Activated CD4-positive, alpha-beta T cell treated with anti-CD3 and anti-CD28 coated beads, Interleukin-2, amount 10 ng/mL, durations not matched to agents 7 days and 5 days (primary cell): Measurements from ENCODE around the gene RUFY4. TPM values are rescaled to one million over a fixed set of nuclear protein-coding genes. Genes with fewer than 3 reads are reported as not detected.

ENCODE experiments used
- CTCF ChIA-PET: fragments of 350-600 bp; sonication (Branson Sonifier 250); formaldehyde crosslinking; loops from one replicate; lab custom pipeline; 2021; ENCODE audit warnings: antibody characterized with exemption; lab: Charles Lee
- POLR2A ChIA-PET: fragments of 350-600 bp; sonication (Branson Sonifier 250); formaldehyde crosslinking; loops from one replicate; lab custom pipeline; 2021; ENCODE audit warnings: antibody characterized with exemption; lab: Charles Lee
- DNase-seq: peaks from one replicate; pipeline ENCODE4 v3.0.0-alpha.2; 2020
- H3K27ac Mint-ChIP-seq: one replicate; pipeline ENCODE4 v1.8.0; 2021; ENCODE audit warnings: mild to moderate bottlenecking, moderate library complexity, mixed read lengths
- H3K27me3 Mint-ChIP-seq: one replicate; pipeline ENCODE4 v1.8.0; 2021; ENCODE audit warnings: mixed read lengths
- H3K36me3 Mint-ChIP-seq: one replicate; pipeline ENCODE4 v1.8.0; 2021; ENCODE audit warnings: low read depth, mixed read lengths
- H3K4me1 Mint-ChIP-seq: one replicate; pipeline ENCODE4 v1.8.0; 2021; ENCODE audit warnings: mixed read lengths
- H3K4me3 Mint-ChIP-seq: one replicate; pipeline ENCODE4 v1.8.0; 2021; ENCODE audit warnings: mild to moderate bottlenecking, moderate library complexity, mixed read lengths
- H3K9me3 Mint-ChIP-seq: one replicate; pipeline ENCODE4 v1.8.0; 2021; ENCODE audit warnings: mixed read lengths
- total RNA-seq, 2 experiments: library from RNA; stranded (reverse); gene quantifications; one replicate each; pipeline ENCODE4 v1.2.3, GENCODE V29; 2021

Gene RUFY4
- total RNA-seq, 2 experiments from 2014 or later = 2.1 to 2.7 TPM

- H3K4me1 Mint-ChIP-seq = no peaks in the 10 kb centered on the region
- H3K27me3 Mint-ChIP-seq = no peaks in the 10 kb centered on the region
- CTCF ChIA-PET = interaction anchor here (2.0 kb wide), 1 partner anchor 9 kb away, joined by 5 read pairs; no protein-coding TSS in a partner anchor
- H3K36me3 Mint-ChIP-seq = no peaks in the 10 kb centered on the region
- POLR2A ChIA-PET = no interaction called here
- no peak overlapping the region for H3K4me3 Mint-ChIP-seq
- H3K9me3 Mint-ChIP-seq = no peaks in the 10 kb centered on the region
- no peak overlapping the region for H3K27ac Mint-ChIP-seq
- DNase-seq = no peak
These were observed 42.2 kb upstream of the RUFY4 start for GRCh38 chr2:218026676-218027425.

DNA sequence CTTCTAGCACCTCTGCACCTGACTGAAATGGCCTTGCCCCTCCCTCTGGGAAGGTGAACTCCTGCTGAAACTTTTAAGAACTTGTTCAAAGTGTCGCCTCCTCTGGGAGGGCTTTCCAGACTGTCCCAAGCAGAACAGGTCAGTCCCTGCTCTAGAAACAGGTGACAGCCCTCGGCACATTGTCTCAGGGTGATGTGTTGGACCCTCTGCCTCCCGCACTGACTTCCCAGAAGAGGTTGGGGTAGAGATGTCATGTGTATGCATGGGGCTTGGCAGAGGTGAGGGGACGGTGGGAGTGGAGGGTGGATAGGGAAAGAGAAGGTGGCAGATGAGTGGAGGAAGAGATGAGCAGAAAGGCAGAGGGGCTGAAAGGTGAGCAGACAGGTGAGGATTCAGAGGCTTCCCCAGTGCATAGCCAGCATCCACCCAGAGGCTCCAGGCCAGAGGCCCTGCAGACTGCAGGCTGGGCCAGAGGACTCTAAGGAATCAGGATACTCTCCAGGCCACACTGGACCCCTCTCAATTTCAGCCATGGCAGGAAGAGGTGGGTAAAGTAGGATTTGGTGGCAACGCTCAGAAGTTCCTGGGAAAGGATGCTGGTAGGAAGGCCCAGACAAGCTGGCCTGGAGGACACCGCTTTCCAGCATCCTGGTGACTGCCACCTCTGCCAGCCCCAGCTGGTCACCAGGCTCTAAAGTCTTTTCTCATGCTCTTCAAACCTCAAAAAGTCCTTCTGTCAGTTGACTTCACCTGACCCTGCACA, 41.4 kb upstream of the RUFY4 start:
- no peak for DNase-seq
- no peak overlapping the region for H3K4me3 Mint-ChIP-seq
- no peaks in the 10 kb centered on the region for H3K27me3 Mint-ChIP-seq
- ChIA-PET POLR2A (no interaction called here), CTCF (interaction anchor here (0.8 to 1.6 kb wide), 3 partner anchors 16 to 238 kb away, joined by 3 to 5 read pairs (median 3); no protein-coding TSS in a partner anchor)
- H3K36me3 Mint-ChIP-seq = no peaks in the 10 kb centered on the region
- H3K27ac Mint-ChIP-seq = no peak overlapping the region
- no peaks in the 10 kb centered on the region for H3K9me3 Mint-ChIP-seq
- no peaks in the 10 kb centered on the region for H3K4me1 Mint-ChIP-seq

- peak overlapping the region; percentile 52 for H3K27ac Mint-ChIP-seq
- no peaks in the 10 kb centered on the region for H3K36me3 Mint-ChIP-seq
- no peak for DNase-seq
These were observed 40.9 kb upstream of the RUFY4 start for GRCh38 chr2:218028189-218028495.

GRCh38 chr2:218028562-218029348, 40.3 kb upstream of the RUFY4 start:
- peak; percentile 3 for DNase-seq
- H3K4me1 Mint-ChIP-seq = no peaks in the 10 kb centered on the region
- H3K9me3 Mint-ChIP-seq = no peaks in the 10 kb centered on the region
- no peaks in the 10 kb centered on the region for H3K36me3 Mint-ChIP-seq
- H3K4me3 Mint-ChIP-seq = no peak overlapping the region
- POLR2A ChIA-PET = no interaction called here
- H3K27me3 Mint-ChIP-seq = no peaks in the 10 kb centered on the region
- H3K27ac Mint-ChIP-seq = peak overlapping the region; percentile 52
- CTCF ChIA-PET = interaction anchor here (1.4 to 1.6 kb wide), 2 partner anchors 17 to 35 kb away, joined by 3 to 5 read pairs; no protein-coding TSS in a partner anchor

More at GRCh38 chr2:218028189-218028495, 40.9 kb upstream of the RUFY4 start:
- Mint-ChIP-seq H3K4me3 (no peak overlapping the region), H3K9me3 (no peaks in the 10 kb centered on the region), H3K4me1 (no peaks in the 10 kb centered on the region), H3K27me3 (no peaks in the 10 kb centered on the region)
- ChIA-PET POLR2A (no interaction called here), CTCF (interaction anchor here (0.8 to 1.6 kb wide), 3 partner anchors 16 to 239 kb away, joined by 3 to 5 read pairs (median 3); no protein-coding TSS in a partner anchor)

DNA sequence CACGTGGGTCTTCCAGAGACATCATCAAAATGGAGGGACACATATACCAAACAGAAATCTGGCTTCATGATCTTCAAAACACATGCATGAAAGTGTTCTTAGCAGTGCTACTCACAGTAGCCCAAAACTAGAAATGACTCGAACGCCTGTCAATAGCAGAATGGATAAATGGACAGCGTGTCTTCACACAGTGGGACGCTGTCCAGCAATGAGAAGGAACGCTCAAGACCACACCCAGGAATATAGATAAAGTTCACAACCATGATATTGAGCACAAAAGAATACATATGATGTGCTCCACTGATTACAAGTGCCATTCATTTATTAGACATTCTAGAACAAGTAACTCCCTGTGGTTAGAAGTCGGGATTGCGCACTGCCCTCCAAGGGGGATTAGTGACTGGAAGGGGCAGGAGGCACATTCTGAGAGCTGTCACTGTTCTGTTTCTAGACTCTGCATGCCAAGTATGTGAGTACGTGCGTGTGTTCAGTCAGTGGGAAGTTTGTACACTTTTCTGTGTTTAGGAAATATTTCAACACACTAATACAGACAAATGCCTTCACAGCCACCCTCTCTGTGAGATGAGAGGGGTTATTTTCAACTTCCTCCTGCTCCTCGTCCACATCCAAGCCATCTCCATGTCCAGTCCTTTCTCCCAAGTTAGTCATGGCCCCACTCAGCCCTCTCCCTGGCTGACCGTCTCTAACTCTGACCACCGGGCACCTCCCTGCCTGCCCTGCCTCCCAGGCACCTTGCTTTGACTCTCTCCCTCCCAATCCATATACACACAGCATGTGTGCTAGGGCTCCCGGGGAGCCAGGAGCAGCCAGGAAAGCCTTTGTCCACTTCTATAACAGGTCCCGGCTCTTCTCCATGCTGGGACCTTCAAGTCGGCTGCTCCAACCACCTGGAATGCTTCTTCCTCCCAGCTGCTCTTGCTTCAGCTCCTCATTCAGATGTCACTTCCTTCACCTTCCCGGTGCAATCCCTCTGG, 39.4 kb upstream of the RUFY4 start:
- CTCF ChIA-PET = interaction anchor here (1.6 kb wide), 1 partner anchor 36 kb away, joined by 3 read pairs; no protein-coding TSS in a partner anchor
- peak; percentile 5 for DNase-seq
- H3K9me3 Mint-ChIP-seq = no peaks in the 10 kb centered on the region
- H3K27me3 Mint-ChIP-seq = no peaks in the 10 kb centered on the region
- H3K36me3 Mint-ChIP-seq = no peaks in the 10 kb centered on the region
- H3K27ac Mint-ChIP-seq = no peak overlapping the region
- POLR2A ChIA-PET = no interaction called here
- no peak overlapping the region for H3K4me3 Mint-ChIP-seq
- peaks cover 7% of the 10 kb centered on the region for H3K4me1 Mint-ChIP-seq

DNA sequence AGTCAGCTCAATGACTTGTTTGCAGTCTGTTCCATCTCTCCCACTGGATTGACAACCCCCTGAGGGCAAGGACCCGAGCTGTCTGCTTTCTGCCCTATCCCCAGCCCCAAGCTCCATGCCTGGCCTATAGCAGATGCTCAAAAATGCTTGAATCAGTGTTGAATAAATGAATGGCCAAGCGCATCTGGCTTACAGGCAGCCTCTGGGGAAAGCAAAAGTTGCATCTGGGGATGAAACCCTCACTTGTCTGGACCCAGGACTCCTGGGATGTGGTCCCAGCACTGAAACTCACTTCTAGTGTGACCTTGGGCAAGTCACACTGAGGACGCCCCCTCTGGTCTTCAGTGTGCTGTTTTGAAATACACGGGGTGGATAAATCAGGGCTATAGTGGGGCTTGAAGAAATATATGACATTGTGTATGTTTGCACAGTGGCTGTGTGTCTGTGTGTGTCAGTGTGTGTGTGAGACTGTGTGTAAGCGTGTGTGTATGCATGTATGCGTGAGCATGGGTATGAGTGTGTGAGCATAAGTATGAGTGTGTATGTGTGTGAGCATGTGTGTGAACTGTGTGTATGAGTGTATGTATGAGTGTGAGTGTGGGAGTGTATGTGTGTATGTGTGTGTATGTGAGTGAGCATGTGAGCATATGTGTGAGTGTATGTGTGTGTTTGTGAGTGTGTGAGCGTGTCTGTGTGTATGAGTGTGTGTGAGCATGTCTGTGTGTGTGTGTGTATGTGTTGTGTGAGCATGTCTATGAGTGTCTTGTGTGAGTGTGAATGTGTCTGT, 38.5 kb upstream of the RUFY4 start:
- CTCF ChIA-PET = no interaction called here
- POLR2A ChIA-PET = no interaction called here
- Mint-ChIP-seq H3K36me3 (no peaks in the 10 kb centered on the region), H3K9me3 (no peaks in the 10 kb centered on the region), H3K4me1 (peaks cover 14% of the 10 kb centered on the region), H3K27ac (no peak overlapping the region), H3K4me3 (no peak overlapping the region), H3K27me3 (no peaks in the 10 kb centered on the region)
- DNase-seq = peak; percentile 5

DNA sequence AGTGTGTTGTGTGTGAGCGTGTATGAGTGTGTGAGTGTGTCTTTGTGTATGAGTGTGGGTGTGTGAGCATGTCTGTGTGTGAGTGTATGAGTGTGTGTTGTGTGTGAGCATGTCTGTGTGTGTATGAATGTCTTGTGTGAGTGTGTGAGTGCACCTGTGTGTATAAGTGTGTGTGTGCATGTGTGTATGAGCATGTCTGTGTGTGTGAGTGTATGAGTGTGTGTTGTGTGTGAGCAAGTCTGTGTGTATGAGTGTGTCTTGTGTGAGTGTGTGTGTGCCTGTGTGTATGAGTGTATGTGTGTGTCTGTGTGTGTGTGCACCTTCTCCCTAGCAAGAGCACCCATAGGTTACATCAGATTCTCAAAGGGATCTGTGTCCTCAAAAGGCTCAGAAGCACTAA, 37.8 kb upstream of the RUFY4 start:
- Mint-ChIP-seq H3K4me3 (no peak overlapping the region), H3K36me3 (no peaks in the 10 kb centered on the region), H3K27ac (no peak overlapping the region), H3K9me3 (no peaks in the 10 kb centered on the region), H3K27me3 (no peaks in the 10 kb centered on the region), H3K4me1 (peaks cover 17% of the 10 kb centered on the region)
- no peak for DNase-seq
- CTCF ChIA-PET = no interaction called here
- POLR2A ChIA-PET = no interaction called here

DNA sequence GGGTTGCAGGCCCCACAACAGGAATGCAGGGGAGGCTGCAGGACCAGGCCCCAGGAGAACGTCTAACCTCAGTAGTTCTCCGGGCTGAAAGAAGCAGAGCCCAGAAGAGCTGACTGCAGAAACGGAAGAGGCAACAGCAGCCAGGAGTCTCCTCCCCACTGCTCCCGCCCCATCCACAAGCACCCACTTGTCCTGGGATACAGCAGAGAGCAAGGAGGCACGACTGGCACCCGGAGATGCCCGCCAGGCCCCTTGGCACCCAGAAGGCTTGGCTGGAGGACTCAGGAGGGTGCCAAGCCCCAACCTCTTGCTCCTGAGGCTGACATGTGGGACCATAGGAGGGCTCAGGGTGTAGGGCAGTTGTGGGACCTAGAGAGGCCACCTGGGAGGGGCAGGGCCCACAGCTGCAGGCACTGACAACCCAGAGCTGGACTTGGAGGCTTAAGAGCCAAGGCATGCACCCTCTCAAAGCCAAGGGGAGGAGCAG, 37.2 kb upstream of the RUFY4 start:
- CTCF ChIA-PET = interaction anchor here (1.1 kb wide), 1 partner anchor 37 kb away, joined by 3 read pairs; the partner anchor contains the start of gene RUFY4
- H3K4me1 Mint-ChIP-seq = peaks cover 21% of the 10 kb centered on the region
- H3K27ac Mint-ChIP-seq = no peak overlapping the region
- H3K36me3 Mint-ChIP-seq = peaks cover 1% of the 10 kb centered on the region
- no peaks in the 10 kb centered on the region for H3K27me3 Mint-ChIP-seq
- H3K4me3 Mint-ChIP-seq = no peak overlapping the region
- no peaks in the 10 kb centered on the region for H3K9me3 Mint-ChIP-seq
- peak; percentile 5 for DNase-seq
- POLR2A ChIA-PET = no interaction called here

DNA sequence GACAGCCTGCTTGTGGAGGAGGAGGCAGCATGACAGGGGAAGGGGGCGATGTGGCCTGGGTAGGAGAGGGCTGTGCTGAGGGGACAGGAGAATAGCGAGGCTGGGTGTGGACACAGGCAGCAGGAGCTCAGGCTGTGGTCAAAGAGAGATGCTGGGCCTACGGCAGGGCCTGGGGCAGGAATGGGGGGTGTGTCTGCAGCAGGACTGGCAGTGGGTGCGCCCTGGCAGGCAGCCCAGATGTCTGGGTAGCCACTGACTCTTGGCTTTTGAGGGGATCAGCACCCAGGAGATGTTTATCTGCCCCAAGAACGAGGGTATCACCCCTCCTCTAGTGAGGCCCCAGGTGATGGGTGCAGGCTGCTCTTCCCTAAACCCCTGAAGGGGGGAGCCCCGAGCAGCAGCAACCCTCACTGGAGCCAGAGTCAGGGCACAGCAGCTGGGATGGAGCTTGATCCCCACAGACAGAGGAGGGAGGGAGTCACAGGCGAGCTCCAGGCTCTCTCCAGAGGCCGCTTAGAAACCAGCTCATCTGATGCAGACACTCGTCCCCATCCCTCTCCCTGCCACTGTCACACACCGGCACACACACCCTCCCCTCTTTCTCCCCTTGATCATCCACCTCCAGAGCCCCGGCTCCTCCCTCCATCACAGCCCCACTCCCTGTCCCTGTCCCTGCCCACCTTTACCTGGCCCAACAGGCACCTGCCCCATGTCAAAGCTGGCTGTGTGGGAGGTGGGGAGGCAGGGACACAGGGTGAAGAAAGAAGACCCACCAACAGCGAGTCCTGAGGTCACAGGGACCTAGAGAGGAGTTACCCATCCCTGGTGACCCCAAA, 36.5 kb upstream of the RUFY4 start:
- Mint-ChIP-seq H3K4me3 (no peak overlapping the region), H3K27me3 (no peaks in the 10 kb centered on the region), H3K36me3 (peaks cover 1% of the 10 kb centered on the region), H3K27ac (no peak overlapping the region), H3K4me1 (peaks cover 24% of the 10 kb centered on the region), H3K9me3 (no peaks in the 10 kb centered on the region)
- ChIA-PET CTCF (interaction anchor here (0.5 to 2.0 kb wide), 7 partner anchors 9 to 685 kb away, joined by 3 to 7 read pairs (median 5); partner anchors contain the start of gene RUFY4), POLR2A (no interaction called here)
- peak; percentile 5 for DNase-seq

- Mint-ChIP-seq H3K36me3 (peaks cover 1% of the 10 kb centered on the region), H3K4me3 (no peak overlapping the region), H3K4me1 (peaks cover 29% of the 10 kb centered on the region), H3K27me3 (no peaks in the 10 kb centered on the region), H3K9me3 (no peaks in the 10 kb centered on the region), H3K27ac (peak overlapping the region; percentile 28)
- ChIA-PET CTCF (interaction anchor here (0.5 to 2.0 kb wide), 8 partner anchors 9 to 684 kb away, joined by 3 to 7 read pairs (median 4); partner anchors contain the start of gene RUFY4), POLR2A (no interaction called here)
- no peak for DNase-seq
These were observed 35.9 kb upstream of the RUFY4 start for GRCh38 chr2:218033208-218033589.
